Stimulated activated CD8-positive, alpha-beta memory T cell treated with anti-CD3 and anti-CD28 coated beads, Interleukin-7, amount 100 ng/mL, for 4 hours (primary cell): ENCODE measurements around the gene MTHFD2L.

Experiments used
- DNase-seq, 2 donors: peaks; one replicate each; pipeline ENCODE4 v3.0.0-alpha.2; 2020; ENCODE audit warnings: low read depth in 2 of 2

MTHFD2L gene

GRCh38 chr4:74244049-74244448, 86.1 kb downstream of the MTHFD2L start:
- no peak for DNase-seq

DNA sequence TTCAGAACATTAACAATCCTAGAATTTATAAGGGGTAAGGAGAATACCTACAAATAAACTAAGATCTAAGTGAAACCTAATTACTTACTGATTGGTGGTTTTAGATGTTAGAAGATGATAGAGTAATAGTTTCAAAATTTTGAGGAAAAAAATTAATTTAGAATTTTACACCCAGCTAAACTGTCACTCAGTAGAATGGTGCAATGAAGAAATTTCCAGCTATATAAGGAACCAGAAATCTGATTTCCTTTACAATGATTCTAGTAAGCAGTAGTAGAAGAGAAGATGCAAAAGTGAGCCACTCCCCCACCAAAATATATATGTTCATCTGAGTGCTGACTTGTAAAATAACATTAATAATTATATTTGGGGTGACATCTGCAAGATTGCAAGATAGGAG, 95.0 kb downstream of the MTHFD2L start:
- DNase-seq, result no peak

- no peak for DNase-seq
Observed at GRCh38 chr4:74254386-74254785, 96.5 kb downstream of the MTHFD2L start.

DNA sequence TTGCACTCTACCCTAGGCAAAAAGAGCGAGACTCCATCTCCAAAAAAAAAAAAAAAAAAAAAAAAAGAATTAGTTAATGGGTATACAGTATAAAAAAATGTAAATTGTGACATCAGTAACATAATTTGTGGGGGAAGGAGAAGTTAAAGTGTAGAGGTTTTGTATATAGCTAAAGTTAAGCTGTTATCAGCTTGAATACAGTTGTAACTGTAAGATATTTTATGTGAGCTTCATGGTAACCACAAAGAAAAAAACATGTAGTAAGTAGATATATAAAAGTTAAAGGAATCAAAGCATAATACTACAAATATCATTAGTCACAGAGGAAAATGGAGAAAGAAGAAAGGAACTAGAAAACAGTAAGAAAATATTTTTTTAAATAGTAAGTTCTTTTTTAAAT, 97.2 kb downstream of the MTHFD2L start:
- DNase-seq, result no peak

DNA sequence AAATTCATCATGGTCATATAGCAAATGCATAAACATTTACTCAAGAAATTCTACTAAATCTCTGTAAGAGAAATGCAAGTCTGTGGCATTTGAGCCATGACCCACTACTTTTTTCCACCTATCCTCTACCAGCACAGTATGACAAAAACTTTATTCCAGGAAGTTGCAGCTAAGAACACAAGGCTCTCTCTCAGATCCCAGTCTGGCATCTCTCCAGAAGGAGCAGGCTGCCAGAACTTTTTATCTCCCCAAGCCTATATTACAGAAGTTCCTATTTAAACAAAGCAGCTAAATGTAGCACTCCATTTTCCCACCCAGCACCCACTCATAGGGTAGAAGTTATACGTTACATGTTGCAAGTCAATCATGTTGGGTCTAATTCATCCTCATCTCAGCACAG, 101.0 kb downstream of the MTHFD2L start:
- DNase-seq, result no peak

DNA sequence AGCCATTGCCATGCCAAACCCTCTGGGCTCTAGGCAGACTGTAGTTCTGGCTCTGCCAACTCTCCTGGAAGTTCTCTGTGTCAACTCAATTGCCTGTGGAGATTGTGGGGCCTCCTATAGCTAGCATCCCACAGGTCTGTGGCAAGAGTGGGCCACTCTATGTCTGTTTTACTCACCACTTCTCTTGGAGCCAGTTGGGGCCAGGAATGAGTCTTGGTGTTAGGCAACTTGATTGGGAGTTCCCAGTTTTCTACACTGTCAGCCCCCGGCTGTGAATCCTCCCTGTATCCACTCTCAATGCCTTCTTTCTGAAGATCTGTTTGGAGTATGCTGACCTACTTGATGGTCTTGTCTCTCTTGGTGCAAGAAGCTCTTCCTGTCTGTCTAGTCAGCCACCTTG, 102.1 kb downstream of the MTHFD2L start:
- DNase-seq, result no peak

GRCh38 chr4:74262522-74262921, 104.6 kb downstream of the MTHFD2L start:
- DNase-seq, result no peak

DNA sequence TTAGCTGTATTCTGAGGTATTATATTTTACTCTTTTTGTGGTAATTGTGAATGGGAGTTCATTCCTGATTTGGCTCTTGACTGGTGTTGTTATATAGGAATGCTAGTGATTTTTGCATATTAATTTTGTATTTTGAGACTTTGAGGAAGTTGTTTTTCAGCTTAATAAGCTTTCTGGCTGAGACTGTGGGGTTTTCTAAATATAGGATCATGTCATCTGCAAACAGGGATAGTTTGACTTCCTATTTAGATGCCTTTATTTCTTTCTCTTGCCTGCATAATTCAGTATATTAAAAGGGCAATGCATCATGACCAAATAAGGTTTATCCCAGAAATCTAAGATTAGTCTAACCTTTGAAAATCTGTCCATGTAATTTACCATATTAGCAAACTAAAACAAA, 105.6 kb downstream of the MTHFD2L start:
- DNase-seq, result no peak

- DNase-seq, result no peak
Observed at GRCh38 chr4:74266081-74266480, 108.2 kb downstream of the MTHFD2L start.

- DNase-seq, result no peak
Observed at GRCh38 chr4:74267998-74268606, 110.2 kb downstream of the MTHFD2L start.

- DNase-seq, result no peak
Observed at GRCh38 chr4:74268643-74269042, 110.7 kb downstream of the MTHFD2L start.

- DNase-seq, result no peak
Observed at GRCh38 chr4:74278490-74278889, 120.6 kb downstream of the MTHFD2L start.

DNA sequence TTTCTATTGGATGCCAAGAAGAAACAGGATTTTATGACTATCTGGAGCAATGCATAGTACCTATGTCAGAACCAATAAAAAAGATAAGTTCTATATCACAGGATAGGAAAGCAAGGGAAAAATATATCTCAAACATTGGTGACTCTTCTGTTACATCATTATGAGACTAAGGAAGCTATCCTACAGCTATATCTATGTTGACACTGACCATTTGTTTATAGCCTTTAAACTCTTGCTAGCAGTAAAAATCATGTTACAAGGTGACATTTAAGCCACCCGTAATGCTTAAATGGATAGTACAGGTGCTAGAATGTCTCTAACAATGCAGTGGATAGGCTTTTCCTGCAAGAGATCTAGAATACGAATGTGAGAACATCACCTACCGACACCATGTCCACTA, 121.8 kb downstream of the MTHFD2L start:
- no peak for DNase-seq

DNA sequence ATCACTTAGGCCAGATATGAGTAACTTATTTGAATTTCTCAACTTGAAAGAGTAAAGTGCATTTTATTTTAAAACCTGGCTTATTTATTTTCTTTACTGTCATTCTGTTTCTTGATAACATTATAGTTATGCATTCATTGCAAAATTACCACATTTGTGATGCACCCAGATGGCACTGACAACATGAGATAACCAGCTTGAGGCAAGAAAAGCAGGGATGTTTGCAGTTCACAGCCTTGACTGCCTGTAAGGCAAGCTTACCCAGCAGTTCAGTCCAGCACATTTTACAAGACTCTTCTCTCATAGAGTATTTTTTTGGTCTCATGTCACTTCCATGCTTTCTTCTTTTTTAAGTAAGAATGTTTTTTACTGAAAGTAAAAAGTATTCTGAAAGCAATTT, 125.0 kb downstream of the MTHFD2L start:
- DNase-seq, result no peak

DNA sequence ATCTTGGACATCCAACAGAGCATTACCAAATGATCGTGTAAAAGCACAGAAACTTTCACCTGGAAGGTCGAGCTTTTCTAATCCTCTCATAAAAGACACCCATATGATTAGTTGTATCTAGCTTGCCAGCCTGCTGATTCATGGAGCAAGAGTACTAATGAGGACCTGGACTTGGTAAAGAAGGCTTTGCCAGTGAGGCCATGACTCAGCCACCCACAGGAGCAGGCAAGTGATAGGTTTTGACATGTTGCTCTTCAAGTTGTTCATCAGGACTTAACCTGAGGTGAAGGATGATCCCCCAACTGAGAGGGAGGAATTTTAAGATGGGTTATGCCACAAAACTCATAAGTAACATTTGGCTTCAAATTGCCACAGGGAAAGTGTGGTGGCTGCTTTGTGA, 125.7 kb downstream of the MTHFD2L start:
- DNase-seq, result no peak

DNA sequence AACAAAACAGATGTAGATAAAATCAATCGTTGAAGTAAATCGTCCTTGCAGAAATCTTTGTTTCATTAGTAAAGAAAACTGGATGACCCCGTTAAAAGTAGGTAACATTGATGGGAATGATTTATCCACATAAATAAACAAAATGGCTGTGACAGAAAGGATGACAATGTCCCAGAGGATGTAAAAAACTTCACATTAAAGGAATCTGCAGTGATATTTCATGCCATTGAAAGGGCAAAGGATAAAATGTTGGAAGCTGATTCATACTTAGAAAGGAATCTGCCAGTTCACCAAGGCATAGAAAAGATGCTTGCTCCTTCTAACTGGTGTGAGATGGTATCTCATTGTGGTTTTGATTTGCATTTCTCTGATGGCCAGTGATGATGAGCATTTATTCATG, 126.1 kb downstream of the MTHFD2L start:
- DNase-seq, result no peak

GRCh38 chr4:74287164-74287563, 129.2 kb downstream of the MTHFD2L start:
- no peak for DNase-seq

DNA sequence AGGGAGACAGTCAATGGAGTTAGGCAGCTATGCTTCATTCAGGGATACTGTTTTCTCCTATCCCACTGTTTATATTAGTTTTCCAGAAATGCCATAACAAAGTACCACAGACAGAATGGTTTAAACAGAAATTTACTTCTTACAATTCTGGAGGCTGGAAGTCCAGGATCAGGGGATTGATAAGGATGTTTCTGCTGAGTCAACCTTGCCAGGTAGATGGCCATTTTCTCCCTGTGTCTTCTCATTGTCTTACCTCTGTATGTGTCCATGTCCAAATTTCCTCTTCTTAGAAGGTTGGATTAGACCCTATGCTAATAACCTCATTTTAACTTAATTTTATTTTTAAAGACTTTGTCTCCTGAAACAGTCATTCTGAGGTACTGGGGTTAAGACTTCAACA, 129.9 kb downstream of the MTHFD2L start:
- DNase-seq, result no peak

DNA sequence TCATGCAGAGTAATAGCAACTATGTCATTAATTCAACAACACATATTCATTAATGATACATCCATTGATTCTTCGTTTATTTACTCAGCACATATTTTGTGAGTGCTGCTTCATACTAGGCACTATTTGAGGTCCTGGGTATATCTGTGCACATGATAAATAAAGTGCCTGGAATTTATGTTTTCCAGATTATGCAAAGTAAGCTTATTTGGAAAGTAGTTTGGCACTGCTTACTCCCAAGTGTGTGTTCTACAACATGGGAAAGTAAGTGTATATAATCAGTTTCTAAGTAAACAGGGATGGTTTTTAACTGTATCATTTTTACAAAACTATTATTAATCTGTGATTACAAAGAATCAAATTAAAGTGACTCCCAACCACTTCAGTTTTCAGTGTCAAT, 133.6 kb downstream of the MTHFD2L start:
- no peak for DNase-seq

- DNase-seq, result no peak
Observed at GRCh38 chr4:74292111-74292870, 134.4 kb downstream of the MTHFD2L start.

DNA sequence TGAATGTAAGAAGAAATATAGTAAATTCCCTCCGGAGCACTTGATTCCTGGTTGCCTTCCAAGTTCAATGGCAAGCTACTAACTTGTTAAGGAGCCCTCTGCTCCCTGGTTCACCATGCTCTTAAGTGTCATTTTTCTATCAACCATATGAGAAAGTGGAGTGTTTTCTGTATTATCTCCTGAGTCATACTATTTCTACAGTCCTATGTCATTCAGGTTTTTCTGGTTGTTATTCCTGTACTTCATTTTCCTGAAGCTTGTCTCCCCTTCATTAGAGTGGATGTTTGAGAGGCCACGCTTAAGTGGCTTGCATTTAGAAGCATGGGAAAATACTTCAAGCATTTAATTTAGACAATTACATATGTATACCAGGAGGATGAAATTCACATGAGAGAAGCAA, 135.6 kb downstream of the MTHFD2L start:
- no peak for DNase-seq

GRCh38 chr4:74294681-74295080, 136.8 kb downstream of the MTHFD2L start:
- no peak for DNase-seq

GRCh38 chr4:74297539-74297938, 139.6 kb downstream of the MTHFD2L start:
- no peak for DNase-seq
